ENCODE results near the gene L3MBTL1.

The L3MBTL1 gene

GRCh38 chr20:43590036-43590391, 82.5 kb downstream of the L3MBTL1 start:
- DNase-seq (ENCODE audit: low read depth): no peak

- peak; percentile 72 for DNase-seq (ENCODE audit: low read depth)
Observed at GRCh38 chr20:43590392-43591303, 83.2 kb downstream of the L3MBTL1 start, which contains the start of gene IFT52. Gene IFT52 (plus strand): TSS chr20:43590937. CDS start chr20:43594699, 3,762 bp downstream.
